ENCODE measurements around the gene DDRGK1. TPM values are rescaled to one million over a fixed set of nuclear protein-coding genes. Genes with fewer than 3 reads are reported as not detected.

Gene DDRGK1
- total RNA-seq, result 10 to 100 TPM; 78.6 to 79.1 TPM

- ChIA-PET CTCF (interaction anchor here (0.8 to 1.6 kb wide), 2 partner anchors 14 to 150 kb away, joined by 3 to 5 read pairs; no protein-coding TSS in a partner anchor), POLR2A (interaction anchor here (1.3 to 1.8 kb wide), 4 partner anchors 11 to 157 kb away, joined by 3 to 9 read pairs (median 4); partner anchors contain the start of genes FASTKD5 and UBOX5)
Observed at GRCh38 chr20:3204124-3204794, at the start of gene DDRGK1. Gene DDRGK1 (minus strand): TSS chr20:3204682. CDS start chr20:3204627, 55 bp downstream.

- ChIA-PET POLR2A (no interaction called here), CTCF (interaction anchor here (0.6 to 0.8 kb wide), 2 partner anchors 33 to 668 kb away, joined by 3 read pairs; no protein-coding TSS in a partner anchor)
Observed at GRCh38 chr20:3251806-3252205, 47.3 kb upstream of the DDRGK1 start.

- CTCF ChIA-PET, result no interaction called here
- POLR2A ChIA-PET, result no interaction called here
Observed at GRCh38 chr20:3250091-3250504, 45.6 kb upstream of the DDRGK1 start.

- CTCF ChIA-PET, result interaction anchor here (0.6 to 1.7 kb wide), 3 partner anchors 10 to 195 kb away, joined by 3 to 7 read pairs (median 3); partner anchors contain the start of gene SLC4A11
- POLR2A ChIA-PET, result interaction anchor here (1.0 kb wide), 1 partner anchor 10 kb away, joined by 3 read pairs; the partner anchor contains the start of gene SLC4A11
Observed at GRCh38 chr20:3248993-3249347, 44.5 kb upstream of the DDRGK1 start.

- ChIA-PET POLR2A (interaction anchor here (0.6 to 1.0 kb wide), 2 partner anchors 9 to 261 kb away, joined by 3 read pairs; partner anchors contain the start of gene SLC4A11), CTCF (interaction anchor here (0.6 to 1.7 kb wide), 5 partner anchors 9 to 195 kb away, joined by 3 to 7 read pairs (median 3); partner anchors contain the start of gene SLC4A11)
Observed at GRCh38 chr20:3248167-3248992, 43.9 kb upstream of the DDRGK1 start.

GRCh38 chr20:3247638-3248037, 43.2 kb upstream of the DDRGK1 start:
- ChIA-PET POLR2A (interaction anchor here (0.6 to 1.0 kb wide), 2 partner anchors 8 to 261 kb away, joined by 3 read pairs; partner anchors contain the start of gene SLC4A11), CTCF (interaction anchor here (0.8 to 1.7 kb wide), 3 partner anchors 8 to 30 kb away, joined by 3 to 7 read pairs (median 3); partner anchors contain the start of gene SLC4A11)

- CTCF ChIA-PET, result interaction anchor here (0.6 to 0.7 kb wide), 2 partner anchors 10 to 161 kb away, joined by 3 read pairs; partner anchors contain the start of gene DNAAF9
- POLR2A ChIA-PET, result interaction anchor here (0.6 kb wide), 2 partner anchors 10 to 102 kb away, joined by 3 to 6 read pairs; no protein-coding TSS in a partner anchor
Observed at GRCh38 chr20:3246682-3247081, 42.2 kb upstream of the DDRGK1 start.

GRCh38 chr20:3245711-3246110, 41.2 kb upstream of the DDRGK1 start:
- POLR2A ChIA-PET, result interaction anchor here (0.7 kb wide), 2 partner anchors 23 to 381 kb away, joined by 9 to 10 read pairs; no protein-coding TSS in a partner anchor
- CTCF ChIA-PET, result interaction anchor here (0.7 kb wide), 1 partner anchor 298 kb away, joined by 3 read pairs; no protein-coding TSS in a partner anchor

- POLR2A ChIA-PET, result no interaction called here
- CTCF ChIA-PET, result no interaction called here
Observed at GRCh38 chr20:3245156-3245555, 40.7 kb upstream of the DDRGK1 start.

GRCh38 chr20:3244613-3245012, 40.1 kb upstream of the DDRGK1 start:
- ChIA-PET POLR2A (no interaction called here), CTCF (no interaction called here)

GRCh38 chr20:3243718-3244358, 39.4 kb upstream of the DDRGK1 start:
- POLR2A ChIA-PET, result no interaction called here
- CTCF ChIA-PET, result no interaction called here

- CTCF ChIA-PET, result interaction anchor here (0.7 kb wide), 1 partner anchor 45 kb away, joined by 3 read pairs; no protein-coding TSS in a partner anchor
- POLR2A ChIA-PET, result no interaction called here
Observed at GRCh38 chr20:3242172-3242692, 37.8 kb upstream of the DDRGK1 start.

- POLR2A ChIA-PET, result no interaction called here
- CTCF ChIA-PET, result no interaction called here
Observed at GRCh38 chr20:3240776-3241363, 36.4 kb upstream of the DDRGK1 start.

- POLR2A ChIA-PET, result no interaction called here
- CTCF ChIA-PET, result interaction anchor here (1.1 to 1.8 kb wide), 4 partner anchors 8 to 83 kb away, joined by 4 to 7 read pairs (median 4); no protein-coding TSS in a partner anchor
Observed at GRCh38 chr20:3239867-3240775, 35.6 kb upstream of the DDRGK1 start.

GRCh38 chr20:3239026-3239866, 34.8 kb upstream of the DDRGK1 start, which contains the start of gene SLC4A11:
Gene SLC4A11 (minus strand): TSS chr20:3239190. CDS start chr20:3239137, 53 bp downstream.
- POLR2A ChIA-PET, result interaction anchor here (0.8 kb wide), 1 partner anchor 9 kb away, joined by 3 read pairs; no protein-coding TSS in a partner anchor
- CTCF ChIA-PET, result interaction anchor here (1.1 to 1.8 kb wide), 4 partner anchors 9 to 82 kb away, joined by 4 to 7 read pairs (median 4); no protein-coding TSS in a partner anchor

- ChIA-PET POLR2A (interaction anchor here (0.5 kb wide), 1 partner anchor 97 kb away, joined by 3 read pairs; no protein-coding TSS in a partner anchor), CTCF (interaction anchor here (1.8 kb wide), 1 partner anchor 10 kb away, joined by 7 read pairs; no protein-coding TSS in a partner anchor)
Observed at GRCh38 chr20:3238616-3239025, 34.1 kb upstream of the DDRGK1 start.
